GM04504 (cell line): ENCODE measurements around the gene PCSK5.
"Not testable (repeated sequence)": the region's sequence is repeated elsewhere in the genome, so short reads cannot be mapped to it uniquely, and the experiment has no call there.

Experiments used
- DNase-seq: peaks from one replicate; pipeline ENCODE4 v3.0.0-alpha.2; 2012; ENCODE audit warnings: low read depth

PCSK5 gene

DNA sequence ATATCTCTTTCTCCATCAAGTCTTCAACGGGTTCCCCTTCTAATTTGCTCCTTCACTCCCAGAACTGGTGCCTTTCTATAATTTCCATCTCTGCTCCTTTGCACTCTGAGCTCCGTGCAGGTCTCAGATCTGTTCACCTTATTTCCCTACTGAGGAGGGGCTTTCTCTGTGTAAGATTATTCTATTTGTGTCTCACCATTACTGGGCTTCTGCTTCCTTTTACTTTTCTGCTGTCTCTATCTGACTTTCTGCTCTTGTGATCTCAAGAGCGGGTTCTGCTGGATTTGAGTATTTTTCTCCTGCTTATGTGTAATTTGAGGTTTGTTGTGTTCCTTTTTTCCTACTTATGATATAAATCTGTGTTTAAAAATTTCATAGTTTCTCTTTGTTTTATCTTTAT, 117.5 kb downstream of the PCSK5 start:
- no peak for DNase-seq

DNA sequence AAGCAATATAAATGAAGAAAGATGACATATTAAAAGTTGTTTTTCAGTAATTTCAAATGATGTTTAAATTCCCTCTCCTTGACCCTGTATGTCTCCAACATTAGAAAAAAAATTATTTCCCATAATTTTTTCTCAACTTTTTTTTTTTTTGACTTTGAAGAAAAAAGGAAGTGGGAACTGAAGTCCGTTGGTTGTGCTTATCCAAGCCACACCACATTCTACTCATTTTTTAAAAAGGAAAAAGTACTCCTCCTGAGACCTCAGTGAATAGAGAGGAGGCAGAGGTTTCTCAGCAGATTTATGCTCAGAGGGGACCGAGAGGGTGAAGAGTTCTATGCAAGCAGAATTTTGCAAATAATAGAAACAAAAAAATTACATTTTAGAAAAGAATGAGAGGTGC, 123.3 kb downstream of the PCSK5 start:
- no peak for DNase-seq

- no peak for DNase-seq
These were observed 127.8 kb downstream of the PCSK5 start for GRCh38 chr9:76018235-76018634.

GRCh38 chr9:76018761-76019160, 128.3 kb downstream of the PCSK5 start:
- no peak for DNase-seq

GRCh38 chr9:76020652-76021051, 130.2 kb downstream of the PCSK5 start:
- DNase-seq = no peak

DNA sequence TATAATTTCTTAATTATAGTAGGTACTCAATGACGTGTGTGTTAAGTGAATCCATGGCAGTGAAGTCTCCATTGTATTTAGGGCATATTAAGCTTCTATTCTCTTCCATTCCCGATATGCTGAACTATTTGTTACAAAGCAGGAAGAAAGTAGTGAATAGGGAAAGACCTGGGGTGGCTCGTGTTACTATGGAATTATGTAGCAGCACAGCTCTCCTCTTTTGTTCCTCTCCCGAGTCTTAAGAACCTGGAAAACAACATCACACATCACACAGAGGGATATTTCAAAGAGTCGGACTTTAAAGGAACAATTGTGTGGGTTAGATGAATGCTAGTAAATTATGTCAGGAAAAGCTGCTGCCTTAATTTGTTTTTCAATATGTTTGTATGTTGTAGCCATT, 131.8 kb downstream of the PCSK5 start:
- no peak for DNase-seq

DNA sequence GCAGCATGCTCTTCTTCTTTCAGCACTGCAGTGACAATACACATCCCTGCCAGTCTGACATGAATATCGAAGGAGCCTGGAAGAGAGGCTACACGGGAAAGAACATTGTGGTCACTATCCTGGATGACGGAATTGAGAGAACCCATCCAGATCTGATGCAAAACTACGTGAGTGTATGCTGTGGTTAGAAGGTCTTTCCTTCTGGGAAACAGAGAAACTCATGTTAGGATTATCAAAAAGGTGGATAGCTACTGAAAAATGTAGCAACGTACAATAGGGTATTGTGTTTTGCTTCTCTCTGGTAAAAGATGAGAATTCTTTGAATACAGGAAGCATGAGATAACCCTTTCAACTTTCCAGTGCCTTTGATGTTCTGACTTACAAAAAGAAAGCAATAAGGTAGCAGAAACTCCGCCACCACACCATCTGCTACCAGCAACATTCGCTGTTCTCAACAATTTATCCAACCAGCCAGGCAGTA, 133.3 kb downstream of the PCSK5 start:
- no peak for DNase-seq

DNA sequence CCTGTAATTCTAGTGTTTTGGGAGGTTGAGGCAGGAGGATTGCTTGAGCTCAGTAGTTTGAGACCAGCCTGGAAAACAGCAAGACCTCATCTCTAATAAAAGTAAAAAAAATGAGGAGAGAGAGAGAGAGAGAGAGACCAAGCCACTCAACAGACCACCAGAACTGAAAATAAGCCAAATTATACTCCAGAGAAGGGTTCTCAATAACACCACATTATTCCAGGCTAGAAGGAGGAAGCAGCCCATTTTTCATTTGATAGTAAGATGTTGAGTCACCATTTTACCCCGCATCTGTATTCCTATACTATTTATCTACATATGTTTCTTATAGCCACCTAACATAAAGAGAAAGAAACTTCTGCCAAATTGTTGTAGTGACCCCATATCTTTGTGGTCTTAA, 134.8 kb downstream of the PCSK5 start:
- DNase-seq = no peak

- no peak for DNase-seq
These were observed 136.3 kb downstream of the PCSK5 start for GRCh38 chr9:76026796-76027195.

DNA sequence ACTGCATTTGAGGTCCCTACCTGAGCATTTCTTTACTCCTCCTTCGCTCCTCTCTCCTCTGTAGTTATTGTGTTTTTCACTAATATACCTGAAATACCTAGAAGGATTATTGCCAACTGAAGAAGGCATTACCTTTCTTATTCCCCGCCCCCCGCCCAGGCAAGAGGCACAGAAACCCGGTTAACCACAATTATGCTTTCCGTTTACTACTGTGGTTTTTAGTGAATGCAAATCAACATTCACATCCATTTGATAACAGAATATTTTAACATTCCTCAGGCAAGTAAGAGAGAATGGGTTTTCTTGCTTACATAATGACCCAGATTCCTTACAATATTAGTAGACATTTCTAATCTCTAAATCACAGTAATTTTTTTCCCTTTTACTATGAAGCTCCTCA, 136.9 kb downstream of the PCSK5 start:
- no peak for DNase-seq

DNA sequence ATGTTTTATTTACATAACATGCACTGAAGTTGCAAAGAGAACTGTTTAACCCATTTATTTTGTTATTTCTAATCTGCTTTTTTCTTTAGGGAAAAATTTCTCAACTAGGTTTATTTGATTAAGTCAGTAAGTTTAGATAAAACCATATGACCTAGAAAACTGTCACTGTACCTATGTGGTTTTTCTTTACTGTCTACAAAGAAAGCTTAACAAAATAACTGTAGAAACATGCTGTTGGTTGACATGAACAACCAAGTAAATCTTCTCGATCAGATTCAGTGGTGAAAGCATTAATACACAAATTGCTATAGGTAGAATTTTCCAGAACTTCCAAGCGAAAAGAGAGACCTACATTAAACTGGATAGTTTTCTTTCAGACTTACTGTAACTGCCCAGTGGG, 137.4 kb downstream of the PCSK5 start:
- no peak for DNase-seq

- no peak for DNase-seq
These were observed 141.7 kb downstream of the PCSK5 start for GRCh38 chr9:76032038-76032796.

GRCh38 chr9:76032797-76033373, 142.4 kb downstream of the PCSK5 start:
- DNase-seq = no peak

- no peak for DNase-seq
These were observed 143.6 kb downstream of the PCSK5 start for GRCh38 chr9:76034049-76034448.

- DNase-seq = no peak
These were observed 146.3 kb downstream of the PCSK5 start for GRCh38 chr9:76036762-76037161.

GRCh38 chr9:76037587-76038225, 147.2 kb downstream of the PCSK5 start:
- DNase-seq = no peak

GRCh38 chr9:76038431-76038830, 148.0 kb downstream of the PCSK5 start:
- DNase-seq = no peak

- no peak for DNase-seq
These were observed 153.9 kb downstream of the PCSK5 start for GRCh38 chr9:76044266-76044819.

GRCh38 chr9:76045221-76045620, 154.7 kb downstream of the PCSK5 start:
- DNase-seq = no peak

- DNase-seq = no peak
These were observed 158.9 kb downstream of the PCSK5 start for GRCh38 chr9:76049341-76049740.

DNA sequence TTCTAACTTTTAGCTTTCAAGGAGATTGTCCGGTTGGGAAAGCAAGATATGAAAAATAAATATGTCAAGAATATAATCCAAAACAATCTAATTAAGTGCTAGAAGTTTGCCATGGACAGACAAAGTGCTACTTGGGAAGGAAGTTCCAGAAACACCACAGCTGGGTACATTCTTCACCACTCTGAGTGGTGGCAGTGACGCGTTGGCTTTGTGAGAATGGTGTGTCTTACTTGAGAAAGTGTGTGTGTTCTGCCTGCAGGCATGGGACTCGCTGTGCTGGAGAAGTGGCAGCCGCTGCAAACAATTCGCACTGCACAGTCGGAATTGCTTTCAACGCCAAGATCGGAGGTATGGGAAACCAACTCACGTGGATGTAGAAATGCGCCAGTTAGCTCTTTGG, 177.2 kb downstream of the PCSK5 start:
- DNase-seq = no peak

DNA sequence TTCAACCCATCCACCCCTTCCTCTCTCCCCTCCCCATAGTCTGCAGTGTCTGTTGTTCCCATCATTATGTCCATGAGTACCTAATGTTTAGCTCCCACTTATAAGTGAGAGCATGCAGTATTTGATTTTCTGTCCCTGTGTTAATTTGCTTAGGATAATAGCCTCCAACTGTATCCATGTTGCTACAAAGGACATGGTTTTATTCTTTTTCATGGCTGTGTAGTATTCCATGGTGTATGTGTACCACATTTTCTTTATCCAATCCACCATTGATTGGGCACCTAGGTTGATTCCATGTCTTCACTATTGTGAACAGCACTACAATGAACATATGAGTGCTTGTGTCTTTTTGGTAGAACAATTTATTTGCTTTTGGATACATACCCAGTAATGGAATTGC, 187.1 kb downstream of the PCSK5 start:
- DNase-seq = no peak

GRCh38 chr9:76081281-76081680, 190.8 kb downstream of the PCSK5 start:
- not testable (repeated sequence) for DNase-seq
